Ishikawa (cell line): Measurements from ENCODE around the gene CEP290.

Source experiments
- CEBPB ChIP-seq: IDR thresholded peaks from 2 replicates; pipeline ENCODE4 v1.6.1; 2012
- CREB1 ChIP-seq: IDR thresholded peaks from 2 replicates; pipeline ENCODE4 v1.6.1; 2012; ENCODE audit warnings: low read depth
- EGR1 ChIP-seq: IDR thresholded peaks from 2 replicates; pipeline ENCODE4 v1.6.1; 2012
- EP300 ChIP-seq: IDR thresholded peaks from 2 replicates; pipeline ENCODE4 v1.6.1; 2012; ENCODE audit warnings: borderline replicate concordance
- FOXM1 ChIP-seq: IDR thresholded peaks from 2 replicates; pipeline ENCODE4 v1.6.1; 2012; ENCODE audit warnings: low read depth, borderline replicate concordance
- MAX ChIP-seq: IDR thresholded peaks from 2 replicates; pipeline ENCODE4 v1.6.1; 2012
- NFIC ChIP-seq: IDR thresholded peaks from 2 replicates; pipeline ENCODE4 v1.6.1; 2012
- RAD21 ChIP-seq: IDR thresholded peaks from 2 replicates; pipeline ENCODE4 v1.6.1; 2012; ENCODE audit warnings: low read depth
- TAF1 ChIP-seq: IDR thresholded peaks from 2 replicates; pipeline ENCODE4 v1.6.1; 2012; ENCODE audit warnings: low read depth, mild to moderate bottlenecking
- TCF12 ChIP-seq: IDR thresholded peaks from 2 replicates; pipeline ENCODE4 v1.6.1; 2012; ENCODE audit warnings: low read depth
- TEAD4 ChIP-seq: IDR thresholded peaks from 2 replicates; pipeline ENCODE4 v1.6.1; 2012
- YY1 ChIP-seq: IDR thresholded peaks from 2 replicates; pipeline ENCODE4 v1.6.1; 2012; ENCODE audit warnings: low read depth
- ZBTB7A ChIP-seq: IDR thresholded peaks from 2 replicates; pipeline ENCODE4 v1.6.1; 2012; ENCODE audit warnings: low read depth
- TF ChIP-seq, protein P1 (sequence below): IDR thresholded peaks from 2 replicates; pipeline ENCODE4 v1.6.1; 2012
- TF ChIP-seq, protein P2 (sequence below): IDR thresholded peaks from 2 replicates; pipeline ENCODE4 v1.6.1; 2012; ENCODE audit warnings: low read depth, mild to moderate bottlenecking

The CEP290 gene

GRCh38 chr12:88144037-88144436, 2.1 kb upstream of the CEP290 start:
- TF ChIP-seq EGR1 (no peak), CREB1 (no peak), MAX (no peak), TEAD4 (no peak), YY1 (no peak)
- TF ChIP-seq, protein P1, sequence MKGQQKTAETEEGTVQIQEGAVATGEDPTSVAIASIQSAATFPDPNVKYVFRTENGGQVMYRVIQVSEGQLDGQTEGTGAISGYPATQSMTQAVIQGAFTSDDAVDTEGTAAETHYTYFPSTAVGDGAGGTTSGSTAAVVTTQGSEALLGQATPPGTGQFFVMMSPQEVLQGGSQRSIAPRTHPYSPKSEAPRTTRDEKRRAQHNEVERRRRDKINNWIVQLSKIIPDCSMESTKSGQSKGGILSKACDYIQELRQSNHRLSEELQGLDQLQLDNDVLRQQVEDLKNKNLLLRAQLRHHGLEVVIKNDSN: no peak

DNA sequence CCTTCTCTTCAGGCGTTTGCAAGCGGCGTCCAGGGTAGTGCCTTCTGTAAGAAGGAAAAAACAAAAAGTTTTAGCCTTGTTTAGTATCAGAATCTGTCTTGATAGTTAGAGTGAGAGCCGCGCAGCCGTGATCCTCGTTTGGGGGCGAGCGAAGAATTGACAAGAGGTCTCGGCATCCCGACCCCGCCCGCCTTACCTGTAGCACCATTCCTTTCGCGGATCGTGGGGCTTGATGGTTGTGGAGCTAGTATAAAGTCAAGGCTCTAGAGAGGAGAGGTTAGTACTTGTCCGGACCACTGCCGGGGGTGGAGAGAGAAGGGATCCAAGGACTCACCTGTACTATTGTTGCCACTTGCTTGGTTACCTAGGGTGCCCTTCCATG, 713 bp upstream of the CEP290 start:
- no peak for TF ChIP-seq EP300
- TF ChIP-seq TAF1: no peak
- TF ChIP-seq EGR1: no peak
- TF ChIP-seq, protein P1: no peak
- TF ChIP-seq, protein P2, sequence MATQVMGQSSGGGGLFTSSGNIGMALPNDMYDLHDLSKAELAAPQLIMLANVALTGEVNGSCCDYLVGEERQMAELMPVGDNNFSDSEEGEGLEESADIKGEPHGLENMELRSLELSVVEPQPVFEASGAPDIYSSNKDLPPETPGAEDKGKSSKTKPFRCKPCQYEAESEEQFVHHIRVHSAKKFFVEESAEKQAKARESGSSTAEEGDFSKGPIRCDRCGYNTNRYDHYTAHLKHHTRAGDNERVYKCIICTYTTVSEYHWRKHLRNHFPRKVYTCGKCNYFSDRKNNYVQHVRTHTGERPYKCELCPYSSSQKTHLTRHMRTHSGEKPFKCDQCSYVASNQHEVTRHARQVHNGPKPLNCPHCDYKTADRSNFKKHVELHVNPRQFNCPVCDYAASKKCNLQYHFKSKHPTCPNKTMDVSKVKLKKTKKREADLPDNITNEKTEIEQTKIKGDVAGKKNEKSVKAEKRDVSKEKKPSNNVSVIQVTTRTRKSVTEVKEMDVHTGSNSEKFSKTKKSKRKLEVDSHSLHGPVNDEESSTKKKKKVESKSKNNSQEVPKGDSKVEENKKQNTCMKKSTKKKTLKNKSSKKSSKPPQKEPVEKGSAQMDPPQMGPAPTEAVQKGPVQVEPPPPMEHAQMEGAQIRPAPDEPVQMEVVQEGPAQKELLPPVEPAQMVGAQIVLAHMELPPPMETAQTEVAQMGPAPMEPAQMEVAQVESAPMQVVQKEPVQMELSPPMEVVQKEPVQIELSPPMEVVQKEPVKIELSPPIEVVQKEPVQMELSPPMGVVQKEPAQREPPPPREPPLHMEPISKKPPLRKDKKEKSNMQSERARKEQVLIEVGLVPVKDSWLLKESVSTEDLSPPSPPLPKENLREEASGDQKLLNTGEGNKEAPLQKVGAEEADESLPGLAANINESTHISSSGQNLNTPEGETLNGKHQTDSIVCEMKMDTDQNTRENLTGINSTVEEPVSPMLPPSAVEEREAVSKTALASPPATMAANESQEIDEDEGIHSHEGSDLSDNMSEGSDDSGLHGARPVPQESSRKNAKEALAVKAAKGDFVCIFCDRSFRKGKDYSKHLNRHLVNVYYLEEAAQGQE: no peak
- TF ChIP-seq CREB1: no peak

DNA sequence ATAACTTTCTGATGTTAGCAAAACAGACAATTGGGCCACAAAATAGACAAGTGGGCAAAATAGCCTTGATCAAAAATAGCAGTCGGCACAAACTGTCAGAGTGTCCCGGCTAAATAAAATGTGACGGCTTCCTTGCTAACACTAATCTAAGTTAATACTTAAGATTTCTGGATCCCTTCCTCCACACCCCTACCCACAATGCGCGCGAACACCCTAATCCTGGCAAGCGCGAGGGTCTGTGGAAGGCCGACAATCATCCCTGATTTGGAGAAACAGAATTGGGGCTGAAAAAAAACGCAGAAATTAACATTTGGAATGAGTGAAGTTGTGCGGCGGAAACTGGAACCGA, 489 bp downstream of the CEP290 start:
- TF ChIP-seq FOXM1 (no peak), TEAD4 (no peak), TAF1 (no peak), CEBPB (no peak)
- TF ChIP-seq, protein P1: no peak

- TF ChIP-seq CEBPB: no peak
- TF ChIP-seq, protein P2: no peak
- no peak for TF ChIP-seq NFIC
- TF ChIP-seq, protein P1: no peak
- no peak for TF ChIP-seq ZBTB7A
- no peak for TF ChIP-seq TCF12
- TF ChIP-seq TEAD4: no peak
- no peak for TF ChIP-seq MAX
- no peak for TF ChIP-seq EP300
- no peak for TF ChIP-seq FOXM1
- no peak for TF ChIP-seq CREB1
- no peak for TF ChIP-seq TAF1
- TF ChIP-seq EGR1: no peak
- no peak for TF ChIP-seq RAD21
- TF ChIP-seq YY1: no peak
Measured at GRCh38 chr12:88132392-88132791, 9.5 kb downstream of the CEP290 start.

DNA sequence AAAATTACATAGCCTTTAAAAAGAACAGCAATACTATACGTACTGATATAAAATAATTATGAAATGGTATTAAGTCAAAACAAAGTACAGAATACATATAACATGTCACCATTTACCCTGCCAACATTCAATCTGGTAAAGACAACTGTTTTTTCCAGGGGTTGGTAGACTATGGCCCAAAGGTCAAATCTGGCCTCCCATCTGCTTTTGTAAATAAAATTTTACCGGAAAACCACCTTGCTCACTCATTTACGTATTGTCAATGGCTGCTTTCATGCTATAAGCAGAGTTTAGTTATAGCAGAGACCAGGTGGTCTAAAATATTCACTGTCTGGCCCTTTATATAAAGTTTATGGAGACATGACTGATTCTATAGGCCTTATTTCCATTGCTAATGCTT, 14.0 kb downstream of the CEP290 start:
- TF ChIP-seq EGR1 (no peak), ZBTB7A (no peak), EP300 (no peak), TCF12 (no peak), TEAD4 (no peak), MAX (no peak), CREB1 (no peak), RAD21 (no peak)
- TF ChIP-seq, protein P2: no peak
